Osteoblast (primary cell): ENCODE measurements around the gene ACTN3. TPM values are rescaled to one million over a fixed set of nuclear protein-coding genes. Genes with fewer than 3 reads are reported as not detected.

ENCODE experiments used
- DNase-seq: peaks from one replicate; pipeline ENCODE4 v3.0.0; 2011; ENCODE audit warnings: low spot score, mixed read lengths; ENCODE audit not compliant: insufficient read length; ENCODE audit errors: missing footprints
- H2AFZ ChIP-seq: 2 replicates; pipeline ENCODE4 v1.6.0; 2011; ENCODE audit warnings: mild to moderate bottlenecking, low read length
- H3K27ac ChIP-seq: 2 replicates; pipeline ENCODE4 v1.5.1; 2011; ENCODE audit warnings: mild to moderate bottlenecking, low read depth, low read length, moderate library complexity
- H3K27me3 ChIP-seq: 2 replicates; pipeline ENCODE4 v1.6.0; 2012; ENCODE audit warnings: mild to moderate bottlenecking, control low read depth, inconsistent platforms, low read length, moderate library complexity; ENCODE audit not compliant: insufficient read depth
- H3K36me3 ChIP-seq: 2 replicates; pipeline ENCODE4 v1.5.1; 2011; ENCODE audit warnings: mild to moderate bottlenecking, low read length, control low read depth, moderate library complexity; ENCODE audit not compliant: insufficient read depth
- H3K4me1 ChIP-seq: 2 replicates; pipeline ENCODE4 v1.5.1; 2011; ENCODE audit warnings: mild to moderate bottlenecking, low read length, control low read depth, moderate library complexity; ENCODE audit not compliant: insufficient read depth
- H3K4me2 ChIP-seq: 2 replicates; pipeline ENCODE4 v1.6.0; 2011; ENCODE audit warnings: mild to moderate bottlenecking, low read length; ENCODE audit not compliant: insufficient read depth
- H3K4me3 ChIP-seq: fragments of 200-600 bp; sonication (generic); 3 replicates; pipeline ENCODE4 v1.5.1; 2012; ENCODE audit warnings: mild to moderate bottlenecking, low read length, inconsistent platforms; ENCODE audit not compliant: insufficient read depth
- H3K79me2 ChIP-seq: 2 replicates; pipeline ENCODE4 v1.6.0; 2012; ENCODE audit warnings: mild to moderate bottlenecking, low read length, control low read depth, inconsistent platforms; ENCODE audit not compliant: insufficient read depth
- H3K9me3 ChIP-seq: 2 replicates; pipeline ENCODE4 v1.5.1; 2011; ENCODE audit warnings: low read depth, low read length, control low read depth
- H4K20me1 ChIP-seq: 2 replicates; pipeline ENCODE4 v1.6.0; 2012; ENCODE audit warnings: mild to moderate bottlenecking, low read length, control low read depth; ENCODE audit not compliant: insufficient read depth
- CTCF ChIP-seq: IDR thresholded peaks from 2 replicates; pipeline ENCODE4 v1.5.1; 2011; ENCODE audit warnings: mild to moderate bottlenecking, low read depth, low read length, moderate library complexity; ENCODE audit errors: extremely low read depth
- total RNA-seq: library from RNA; depleted of rRNA; stranded (reverse); fragments of >200 nt; gene quantifications from 2 replicates; pipeline ENCODE4 v1.2.3, GENCODE V29; 2012

ACTN3 gene
- total RNA-seq, 1 donor = under 0.01 TPM

- Histone ChIP-seq H3K4me3 (no peak overlapping the region), H3K4me1 (peaks cover 5% of the 10 kb centered on the region), H3K36me3 (no peaks in the 10 kb centered on the region), H2AFZ (no peak overlapping the region), H3K9me3 (no peaks in the 10 kb centered on the region), H3K79me2 (no peaks in the 10 kb centered on the region), H4K20me1 (no peaks in the 10 kb centered on the region), H3K27ac (no peak overlapping the region), H3K27me3 (peaks cover 10% of the 10 kb centered on the region), H3K4me2 (no peak overlapping the region)
- DNase-seq = peak; percentile 51
- no peak for TF ChIP-seq CTCF
Observed at GRCh38 chr11:66564538-66564937, 17.8 kb downstream of the ACTN3 start.

- H2AFZ ChIP-seq = no peak overlapping the region
Observed at GRCh38 chr11:66564984-66565383, 18.3 kb downstream of the ACTN3 start.

GRCh38 chr11:66566221-66566620 lies 19.5 kb downstream of the ACTN3 start:
- H2AFZ ChIP-seq = no peak overlapping the region
- peaks cover 5% of the 10 kb centered on the region for H3K4me1 ChIP-seq
- DNase-seq = peak; percentile 78
- H4K20me1 ChIP-seq = no peaks in the 10 kb centered on the region
- no peak overlapping the region for H3K27ac ChIP-seq
- no peak overlapping the region for H3K4me3 ChIP-seq
- no peaks in the 10 kb centered on the region for H3K79me2 ChIP-seq
- peaks cover 4% of the 10 kb centered on the region for H3K27me3 ChIP-seq
- TF ChIP-seq CTCF = no peak
- no peaks in the 10 kb centered on the region for H3K9me3 ChIP-seq
- no peaks in the 10 kb centered on the region for H3K36me3 ChIP-seq
- H3K4me2 ChIP-seq = no peak overlapping the region

More at GRCh38 chr11:66564984-66565383, 18.3 kb downstream of the ACTN3 start:
- H3K4me2 ChIP-seq = no peak overlapping the region
- H4K20me1 ChIP-seq = no peaks in the 10 kb centered on the region
- no peaks in the 10 kb centered on the region for H3K36me3 ChIP-seq
- H3K79me2 ChIP-seq = no peaks in the 10 kb centered on the region
- H3K9me3 ChIP-seq = no peaks in the 10 kb centered on the region
- H3K27ac ChIP-seq = no peak overlapping the region
- peak; percentile 80 for DNase-seq
- peaks cover 5% of the 10 kb centered on the region for H3K4me1 ChIP-seq
- H3K27me3 ChIP-seq = peaks cover 10% of the 10 kb centered on the region
- TF ChIP-seq CTCF = no peak
- H3K4me3 ChIP-seq = no peak overlapping the region

GRCh38 chr11:66567787-66568123 lies 21.1 kb downstream of the ACTN3 start:
- Histone ChIP-seq H3K4me1 (peaks cover 5% of the 10 kb centered on the region), H4K20me1 (no peaks in the 10 kb centered on the region), H3K4me2 (peak overlapping the region; percentile 85), H3K27ac (no peak overlapping the region), H3K9me3 (no peaks in the 10 kb centered on the region), H3K36me3 (no peaks in the 10 kb centered on the region), H2AFZ (no peak overlapping the region), H3K4me3 (peak overlapping the region; percentile 72), H3K27me3 (peaks cover 4% of the 10 kb centered on the region), H3K79me2 (no peaks in the 10 kb centered on the region)
- DNase-seq = peak; percentile 86
- no peak for TF ChIP-seq CTCF
